Measurements from ENCODE around the gene KIAA1671. TPM values are rescaled to one million over a fixed set of nuclear protein-coding genes. Genes with fewer than 3 reads are reported as not detected.

The KIAA1671 gene
- total RNA-seq, 1 experiment from 2014 or later, result 12.8 TPM

- Histone ChIP-seq H3K27me3 (replicated peaks; ENCODE audit: insufficient read depth, low read depth, low read length, poor library complexity) (no peaks in the 10 kb centered on the region), H3K27ac (ENCODE audit: low read depth, low read length, poor library complexity, severe bottlenecking) (no peak overlapping the region), H3K9me3 (ENCODE audit: low read depth, low read length, poor library complexity, severe bottlenecking) (no peaks in the 10 kb centered on the region), H3K4me3 (ENCODE audit: low read depth, low read length, poor library complexity, severe bottlenecking) (no peak overlapping the region), H3K36me3 (ENCODE audit: insufficient read depth, low read length, poor library complexity, severe bottlenecking) (no peaks in the 10 kb centered on the region), H3K4me1 (ENCODE audit: insufficient read depth, low read length, poor library complexity, severe bottlenecking) (no peaks in the 10 kb centered on the region)
- BruUV-seq (replicated peaks), result no TSS peak
- ChIA-PET POLR2A (ENCODE audit: low non-redundant PET) (no interaction called here), CTCF (interaction anchor here (1.2 kb wide), 1 partner anchor 99 kb away, joined by 5 read pairs; no protein-coding TSS in a partner anchor)
- no peak for DNase-seq (ENCODE audit: low spot score)
- no peak for TF ChIP-seq CTCF (conservative IDR thresholded peaks at IDR 0.05; ENCODE audit: low read depth, low read length)
- no peak for TF ChIP-seq EZH2 (IDR thresholded peaks at IDR 0.05; ENCODE audit: borderline replicate concordance, low read depth, low read length, poor library complexity, severe bottlenecking)
- intact Hi-C loops (cut with micrococcal nuclease; ENCODE audit: unreplicated experiment), result no loop called here
Measured at GRCh38 chr22:25050566-25050965, 98.0 kb downstream of the KIAA1671 start.

- TF ChIP-seq EZH2 (IDR thresholded peaks at IDR 0.05; ENCODE audit: borderline replicate concordance, low read depth, low read length, poor library complexity, severe bottlenecking), result no peak
- peak; percentile 53 for TF ChIP-seq CTCF (conservative IDR thresholded peaks at IDR 0.05; ENCODE audit: low read depth, low read length)
- no peaks in the 10 kb centered on the region for H3K4me1 ChIP-seq (ENCODE audit: insufficient read depth, low read length, poor library complexity, severe bottlenecking)
- no peaks in the 10 kb centered on the region for H3K9me3 ChIP-seq (ENCODE audit: low read depth, low read length, poor library complexity, severe bottlenecking)
- no TSS peak for BruUV-seq (replicated peaks)
- POLR2A ChIA-PET (ENCODE audit: low non-redundant PET), result no interaction called here
- no peak overlapping the region for H3K4me3 ChIP-seq (ENCODE audit: low read depth, low read length, poor library complexity, severe bottlenecking)
- CTCF ChIA-PET, result interaction anchor here (1.2 kb wide), 1 partner anchor 100 kb away, joined by 5 read pairs; no protein-coding TSS in a partner anchor
- no peaks in the 10 kb centered on the region for H3K27me3 ChIP-seq (replicated peaks; ENCODE audit: insufficient read depth, low read depth, low read length, poor library complexity)
- H3K27ac ChIP-seq (ENCODE audit: low read depth, low read length, poor library complexity, severe bottlenecking), result no peak overlapping the region
- DNase-seq (ENCODE audit: low spot score), result no peak
- intact Hi-C loops (cut with micrococcal nuclease; ENCODE audit: unreplicated experiment), result no loop called here
- no peaks in the 10 kb centered on the region for H3K36me3 ChIP-seq (ENCODE audit: insufficient read depth, low read length, poor library complexity, severe bottlenecking)
Measured at GRCh38 chr22:25051073-25051472, 98.6 kb downstream of the KIAA1671 start.

GRCh38 chr22:25051983-25052710 lies 99.6 kb downstream of the KIAA1671 start:
- TF ChIP-seq EZH2 (IDR thresholded peaks at IDR 0.05; ENCODE audit: borderline replicate concordance, low read depth, low read length, poor library complexity, severe bottlenecking), result no peak
- no peak for TF ChIP-seq CTCF (conservative IDR thresholded peaks at IDR 0.05; ENCODE audit: low read depth, low read length)
- Histone ChIP-seq H3K27me3 (replicated peaks; ENCODE audit: insufficient read depth, low read depth, low read length, poor library complexity) (no peaks in the 10 kb centered on the region), H3K9me3 (ENCODE audit: low read depth, low read length, poor library complexity, severe bottlenecking) (no peaks in the 10 kb centered on the region), H3K4me3 (ENCODE audit: low read depth, low read length, poor library complexity, severe bottlenecking) (no peak overlapping the region), H3K36me3 (ENCODE audit: insufficient read depth, low read length, poor library complexity, severe bottlenecking) (no peaks in the 10 kb centered on the region), H3K27ac (ENCODE audit: low read depth, low read length, poor library complexity, severe bottlenecking) (no peak overlapping the region), H3K4me1 (ENCODE audit: insufficient read depth, low read length, poor library complexity, severe bottlenecking) (no peaks in the 10 kb centered on the region)
- POLR2A ChIA-PET (ENCODE audit: low non-redundant PET), result no interaction called here
- intact Hi-C loops (cut with micrococcal nuclease; ENCODE audit: unreplicated experiment), result no loop called here
- BruUV-seq (replicated peaks), result no TSS peak
- CTCF ChIA-PET, result no interaction called here
- DNase-seq (ENCODE audit: low spot score), result no peak

Measured in A673 (cell line).